Measurements from ENCODE around the gene CPPED1. TPM values are rescaled to one million over a fixed set of nuclear protein-coding genes. Genes with fewer than 3 reads are reported as not detected.

CPPED1 gene
- total RNA-seq, 2 donors from 2014 or later, result 22.8 to 29.1 TPM

- no peak for TF ChIP-seq CTCF (IDR thresholded peaks at IDR 0.05)
- Histone ChIP-seq H3K27me3 (no peaks in the 10 kb centered on the region), H3K4me1 (no peaks in the 10 kb centered on the region), H3K4me3 (no peak overlapping the region), H3K27ac (no peak overlapping the region), H3K36me3 (no peaks in the 10 kb centered on the region), H3K9ac (ENCODE audit: low read depth in 2 of 2, low read length in 2 of 2) (no peak overlapping the region), H3K9me3 (no peaks in the 10 kb centered on the region)
- DNase-seq, result no peak
- intact Hi-C loops (cut with DNase I), result no loop called here
These were observed 60.9 kb downstream of the CPPED1 start for GRCh38 chr16:12742741-12743140.

DNA sequence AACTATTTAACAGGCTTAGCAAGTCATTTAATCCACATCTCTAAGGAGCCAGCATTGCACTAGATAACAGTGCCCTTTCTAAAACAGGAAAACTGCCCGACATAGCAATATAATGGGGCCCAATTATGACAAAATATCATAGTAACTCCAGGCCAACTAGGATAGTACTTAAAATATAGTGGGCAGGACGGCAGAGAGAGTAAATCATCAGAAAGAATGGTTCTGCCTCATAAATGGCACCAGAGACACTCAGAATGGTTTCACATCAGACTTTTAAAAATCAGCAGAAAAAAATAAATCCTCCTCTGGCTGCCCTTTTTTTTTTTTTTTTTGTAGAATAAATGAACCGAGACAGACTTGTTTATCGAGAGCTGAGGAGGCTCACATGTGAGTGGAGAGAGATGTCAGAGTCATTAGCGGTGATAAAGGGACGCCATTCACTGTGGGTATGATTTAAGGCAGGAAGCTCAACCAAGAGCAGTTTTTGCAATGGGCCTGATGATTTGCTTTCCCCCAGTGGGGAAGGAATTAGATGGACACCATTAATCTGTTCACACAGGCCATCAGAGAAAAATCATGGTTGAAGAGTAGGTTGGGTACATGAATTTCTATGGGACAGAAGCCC lies 62.6 kb downstream of the CPPED1 start:
- no peaks in the 10 kb centered on the region for H3K36me3 ChIP-seq
- no peak for DNase-seq

DNA sequence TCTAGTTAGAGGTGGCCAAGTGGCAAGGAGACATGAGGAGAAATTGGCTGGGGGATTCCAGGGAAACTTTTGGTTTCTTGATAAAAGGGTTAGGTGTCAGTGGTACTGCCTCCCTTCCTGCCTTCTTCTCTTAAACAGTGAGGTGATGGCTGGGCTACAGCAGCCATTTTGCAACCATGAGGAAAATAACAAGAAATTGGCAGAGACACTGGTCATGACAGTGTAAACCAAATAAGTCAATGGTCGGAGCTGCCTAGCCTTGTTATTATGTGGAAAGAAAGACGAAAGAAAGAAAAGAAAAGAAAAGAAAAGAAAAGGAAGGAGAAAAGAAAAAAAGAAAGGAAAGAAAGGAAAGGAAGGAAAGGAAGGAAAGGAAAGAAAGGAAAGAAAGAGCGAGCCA lies 63.9 kb downstream of the CPPED1 start:
- DNase-seq, result no peak
- intact Hi-C loops (cut with DNase I), result no loop called here
- Histone ChIP-seq H3K27ac (no peak overlapping the region), H3K4me3 (no peak overlapping the region), H3K27me3 (no peaks in the 10 kb centered on the region), H3K36me3 (no peaks in the 10 kb centered on the region), H3K4me1 (no peaks in the 10 kb centered on the region), H3K9me3 (no peaks in the 10 kb centered on the region), H3K9ac (ENCODE audit: low read depth in 2 of 2, low read length in 2 of 2) (no peak overlapping the region)
- no peak for TF ChIP-seq CTCF (IDR thresholded peaks at IDR 0.05)

More for the DNA sequence above, 62.6 kb downstream of the CPPED1 start:
- no peak overlapping the region for H3K9ac ChIP-seq (ENCODE audit: low read depth in 2 of 2, low read length in 2 of 2)
- H3K4me1 ChIP-seq, result no peaks in the 10 kb centered on the region
- intact Hi-C loops (cut with DNase I), result no loop called here
- no peaks in the 10 kb centered on the region for H3K9me3 ChIP-seq
- no peaks in the 10 kb centered on the region for H3K27me3 ChIP-seq
- H3K27ac ChIP-seq, result no peak overlapping the region
- no peak for TF ChIP-seq CTCF (IDR thresholded peaks at IDR 0.05)
- no peak overlapping the region for H3K4me3 ChIP-seq

GRCh38 chr16:12737563-12737962 lies 66.1 kb downstream of the CPPED1 start:
- Histone ChIP-seq H3K9ac (ENCODE audit: low read depth in 2 of 2, low read length in 2 of 2) (no peak overlapping the region), H3K27ac (no peak overlapping the region), H3K27me3 (no peaks in the 10 kb centered on the region), H3K4me3 (no peak overlapping the region), H3K36me3 (no peaks in the 10 kb centered on the region), H3K9me3 (peaks cover 3% of the 10 kb centered on the region), H3K4me1 (no peaks in the 10 kb centered on the region)
- no peak for TF ChIP-seq CTCF (IDR thresholded peaks at IDR 0.05)
- intact Hi-C loops (cut with DNase I), result no loop called here
- DNase-seq, result no peak

DNA sequence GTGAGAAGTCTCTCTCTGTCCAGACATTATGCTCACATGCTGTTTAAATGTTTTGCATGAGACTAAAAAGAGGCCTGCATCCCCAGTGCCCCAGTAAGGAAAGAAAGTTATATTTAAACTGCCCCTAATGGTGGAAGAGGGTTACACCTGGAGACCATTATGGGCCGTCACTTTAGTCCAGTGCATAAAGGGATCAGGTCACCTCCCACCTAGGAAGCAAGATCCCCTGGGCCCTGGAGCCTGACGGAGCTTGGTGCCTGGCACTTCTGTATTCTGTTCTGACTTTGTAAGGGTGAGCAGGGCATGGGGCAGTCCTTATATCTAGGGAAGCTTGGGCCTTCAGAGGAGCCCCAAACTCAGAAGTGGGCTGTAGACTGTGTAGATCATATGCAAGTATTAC lies 67.9 kb downstream of the CPPED1 start:
- peaks cover 3% of the 10 kb centered on the region for H3K9me3 ChIP-seq
- no peak for DNase-seq
- intact Hi-C loops (cut with DNase I), result no loop called here

More for the DNA sequence above, 67.9 kb downstream of the CPPED1 start:
- Histone ChIP-seq H3K36me3 (no peaks in the 10 kb centered on the region), H3K9ac (ENCODE audit: low read depth in 2 of 2, low read length in 2 of 2) (no peak overlapping the region), H3K4me1 (no peaks in the 10 kb centered on the region), H3K27me3 (no peaks in the 10 kb centered on the region), H3K4me3 (no peak overlapping the region), H3K27ac (no peak overlapping the region)
- no peak for TF ChIP-seq CTCF (IDR thresholded peaks at IDR 0.05)

Data from colonic mucosa (tissue), 4 donors.